Stimulated activated CD4-positive, alpha-beta T cell treated with anti-CD3 and anti-CD28 coated beads, TNF-alpha, amount 100 ng/mL, for 48 hours (primary cell): Measurements from ENCODE around the gene SCN4B.
"Not testable (repeated sequence)": the region's sequence is repeated elsewhere in the genome, so short reads cannot be mapped to it uniquely, and the experiment has no call there.

ENCODE experiments used
- DNase-seq, 3 donors: peaks; one replicate each; pipeline ENCODE4 v3.0.0-alpha.2; 2020; ENCODE audit warnings: low read depth in 3 of 3

SCN4B gene, protein sequence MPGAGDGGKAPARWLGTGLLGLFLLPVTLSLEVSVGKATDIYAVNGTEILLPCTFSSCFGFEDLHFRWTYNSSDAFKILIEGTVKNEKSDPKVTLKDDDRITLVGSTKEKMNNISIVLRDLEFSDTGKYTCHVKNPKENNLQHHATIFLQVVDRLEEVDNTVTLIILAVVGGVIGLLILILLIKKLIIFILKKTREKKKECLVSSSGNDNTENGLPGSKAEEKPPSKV

DNA sequence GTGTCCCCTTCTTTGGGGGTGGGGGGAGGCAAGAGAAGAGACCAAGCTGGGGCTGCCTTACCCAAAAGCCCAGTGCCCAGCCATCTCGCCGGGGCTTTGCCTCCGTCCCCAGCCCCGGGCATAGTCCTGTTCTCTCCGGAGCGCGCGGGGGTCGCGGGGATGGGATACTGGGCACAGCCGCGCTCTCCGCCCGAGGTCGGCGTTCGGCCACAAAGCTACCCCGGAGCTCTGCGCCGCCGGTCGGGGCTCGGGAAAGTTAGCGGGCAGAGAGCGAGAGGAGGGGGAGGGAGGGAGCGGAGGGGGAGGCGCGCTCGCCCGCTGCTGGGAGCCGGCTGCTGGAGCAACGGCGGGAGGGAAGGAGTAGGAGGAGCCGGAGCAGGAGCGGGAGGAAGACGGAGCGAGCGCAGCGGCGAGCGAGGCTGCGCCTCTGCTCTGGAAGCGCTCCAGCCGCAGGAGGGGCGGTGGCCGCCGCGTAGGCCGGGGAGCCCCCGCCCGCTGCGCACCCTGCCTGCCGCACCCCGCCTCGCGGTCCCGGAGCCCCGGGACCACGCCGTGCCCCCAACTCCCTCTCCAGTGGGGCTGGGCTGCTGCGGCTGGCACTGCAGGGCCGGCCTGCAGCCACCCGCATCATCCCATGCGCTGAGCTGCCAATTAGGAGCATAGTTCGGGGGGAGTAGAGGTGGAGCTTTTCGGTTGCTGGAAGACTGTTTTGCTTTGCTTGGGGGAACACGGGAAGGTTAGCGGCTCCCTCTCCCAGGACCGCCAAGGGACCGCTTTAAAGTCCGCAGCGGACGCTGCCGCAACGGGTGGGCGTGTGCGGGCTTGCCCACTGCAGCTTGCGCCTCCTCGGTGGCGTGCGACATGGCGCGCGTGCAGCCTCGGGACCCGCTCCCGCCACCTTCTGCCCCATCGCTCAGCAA lies at the start of gene SCN4B:
TSS of gene SCN4B (minus strand) at position 272 of the 920 bp plus-strand sequence. CDS start at position 122, 150 bp downstream.
- no peak for DNase-seq

DNA sequence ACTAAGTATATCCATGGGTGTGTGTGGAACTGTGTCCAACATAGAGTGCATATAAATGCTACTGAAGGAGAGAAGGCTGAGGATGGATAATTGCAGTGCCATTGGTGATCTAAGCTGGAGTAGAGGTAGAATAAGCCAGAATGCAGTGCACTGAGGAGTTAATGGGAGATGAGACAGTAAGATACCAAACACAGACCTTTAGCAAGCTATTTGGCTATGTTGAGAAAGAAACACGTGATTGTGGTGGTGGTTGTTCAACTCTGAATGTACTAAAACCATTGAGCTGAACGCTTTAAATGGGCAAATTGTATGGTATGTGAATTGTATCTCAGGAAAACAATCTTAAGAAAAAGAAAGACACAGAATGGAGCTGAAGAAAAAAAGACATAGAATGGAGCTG lies 49.3 kb upstream of the SCN4B start:
- no peak for DNase-seq

DNA sequence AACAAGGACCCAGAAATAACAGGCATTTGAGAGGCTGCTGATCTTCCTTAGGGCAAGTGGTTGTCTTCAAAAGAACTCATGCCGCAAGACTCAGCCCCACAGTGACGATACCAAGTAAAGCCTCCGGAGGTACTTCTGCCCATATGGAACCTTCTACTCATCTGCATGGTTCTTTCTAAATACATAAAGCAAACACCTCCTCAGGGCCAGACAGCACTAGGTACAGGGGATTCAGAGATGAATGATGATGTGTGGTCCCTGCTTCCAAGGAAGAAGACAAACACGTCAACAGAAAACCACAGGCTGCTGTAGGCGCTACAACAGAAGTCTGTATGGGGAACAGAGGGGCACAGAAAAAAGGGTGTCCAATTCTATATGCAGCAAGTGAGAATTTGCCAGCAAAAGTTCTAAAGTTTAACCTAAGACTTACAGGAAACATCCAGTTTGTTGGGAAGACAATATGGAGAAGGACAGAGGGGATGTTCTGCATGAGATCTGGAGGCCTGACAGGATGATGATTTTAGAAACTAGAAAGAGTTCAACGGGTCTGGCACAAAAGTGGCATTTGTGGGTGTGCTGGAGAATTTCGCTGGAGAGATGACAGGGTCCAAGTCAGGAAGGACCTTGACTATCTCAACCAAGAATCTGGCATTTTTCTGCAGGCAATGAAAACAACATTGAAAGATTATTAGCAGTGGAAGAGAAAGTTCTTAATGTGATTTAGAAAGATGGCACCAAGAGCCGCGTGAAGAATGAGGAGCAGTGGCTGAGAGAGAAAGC lies 48.5 kb upstream of the SCN4B start:
- DNase-seq: peak in 2 of 3 donors; percentile 49 to 63

DNA sequence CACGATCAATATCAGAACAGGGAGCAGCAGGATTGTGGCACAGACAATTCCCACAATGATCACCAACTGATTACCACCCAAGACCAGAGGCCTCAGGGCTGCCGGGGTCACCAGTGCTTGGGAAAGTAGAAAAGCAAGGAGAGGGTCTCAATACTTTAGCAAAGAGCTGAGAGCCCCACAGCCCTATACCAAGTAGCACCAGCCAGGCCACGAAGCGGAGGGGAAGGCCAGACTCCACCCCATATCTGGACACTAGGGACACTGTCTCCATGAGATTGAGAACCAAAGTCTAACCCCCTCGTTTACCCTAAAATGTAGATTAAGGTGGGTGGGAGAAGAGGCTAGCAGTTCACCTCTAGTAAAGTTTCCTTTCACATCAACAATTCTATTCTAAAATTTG lies 47.9 kb upstream of the SCN4B start:
- no peak for DNase-seq

DNA sequence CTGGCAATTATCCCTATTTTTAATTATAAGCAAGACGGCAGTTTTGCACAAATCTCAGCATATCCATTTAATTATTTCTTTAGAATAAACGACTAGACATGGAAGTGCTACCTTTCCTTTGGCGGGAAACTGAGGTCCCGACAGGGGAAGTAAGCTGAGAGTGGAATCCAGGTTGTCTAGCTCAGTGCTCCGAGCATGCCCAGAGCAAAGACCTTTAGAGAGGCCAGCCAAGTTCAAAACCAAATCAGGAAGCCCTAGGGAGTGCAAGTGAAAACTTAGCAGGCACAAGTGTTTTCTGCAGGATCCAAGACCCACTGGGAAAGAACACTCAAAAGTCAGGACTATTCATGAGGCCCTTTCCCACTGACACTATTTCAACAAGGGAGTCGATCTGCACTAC lies 46.5 kb upstream of the SCN4B start:
- no peak for DNase-seq

DNA sequence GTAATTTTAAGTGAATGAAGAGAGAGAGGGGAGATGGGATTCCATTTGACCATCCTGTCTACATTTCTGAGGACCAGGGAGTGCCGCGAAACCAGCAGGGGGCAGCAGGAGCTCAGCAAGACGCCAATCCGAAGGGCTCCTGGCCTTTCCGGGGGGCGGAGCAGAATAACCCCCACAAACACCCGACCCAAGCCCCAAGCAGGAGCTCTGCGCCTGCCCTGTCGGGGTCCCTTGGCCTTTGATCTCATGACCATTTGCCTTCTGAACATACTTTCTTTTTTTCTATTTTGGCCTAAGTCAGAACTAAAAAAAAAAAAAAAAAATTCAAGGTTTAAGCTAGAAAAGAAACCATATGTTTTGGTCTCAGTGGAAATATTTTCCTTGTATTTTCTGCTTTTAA lies 45.7 kb upstream of the SCN4B start:
- DNase-seq: peak; percentile 67 to 89 (median 71)

DNA sequence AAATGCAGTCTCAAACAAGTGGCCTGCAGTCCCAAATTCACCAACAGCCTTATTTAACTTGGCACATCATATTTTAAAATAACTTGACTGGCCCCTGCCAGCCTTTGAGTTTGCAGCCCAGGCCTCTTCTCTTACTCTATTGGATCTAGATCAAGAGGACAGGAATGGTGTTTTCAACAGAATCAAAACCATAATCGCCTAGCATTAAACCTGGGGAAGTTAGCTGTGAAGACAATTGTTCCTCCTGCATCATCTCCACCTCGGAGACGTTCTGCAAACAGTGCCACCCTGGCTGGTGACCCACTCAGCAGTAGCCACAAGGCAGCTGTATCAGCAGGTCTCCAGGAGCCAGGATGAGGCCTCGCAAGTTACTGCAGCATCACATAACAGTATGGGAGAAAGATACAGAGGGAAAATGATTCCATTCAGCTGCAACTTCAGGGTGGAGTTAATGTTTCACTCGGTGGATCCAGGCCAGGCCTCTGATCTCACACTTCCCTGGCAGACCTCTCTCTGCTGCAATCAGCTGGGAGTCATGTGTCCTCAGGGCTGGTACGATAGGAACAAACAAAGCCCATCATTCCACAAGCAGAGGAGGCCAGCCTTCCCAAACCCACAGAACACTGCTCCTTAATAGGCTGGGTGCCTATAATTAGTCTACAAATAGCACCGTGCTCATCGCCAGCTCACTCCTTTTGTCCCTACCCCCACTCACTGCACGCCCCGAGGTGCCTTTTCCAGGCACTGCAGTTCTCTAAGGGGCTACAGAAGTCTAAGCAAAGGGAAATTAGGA lies 42.4 kb upstream of the SCN4B start:
- DNase-seq: no peak

DNA sequence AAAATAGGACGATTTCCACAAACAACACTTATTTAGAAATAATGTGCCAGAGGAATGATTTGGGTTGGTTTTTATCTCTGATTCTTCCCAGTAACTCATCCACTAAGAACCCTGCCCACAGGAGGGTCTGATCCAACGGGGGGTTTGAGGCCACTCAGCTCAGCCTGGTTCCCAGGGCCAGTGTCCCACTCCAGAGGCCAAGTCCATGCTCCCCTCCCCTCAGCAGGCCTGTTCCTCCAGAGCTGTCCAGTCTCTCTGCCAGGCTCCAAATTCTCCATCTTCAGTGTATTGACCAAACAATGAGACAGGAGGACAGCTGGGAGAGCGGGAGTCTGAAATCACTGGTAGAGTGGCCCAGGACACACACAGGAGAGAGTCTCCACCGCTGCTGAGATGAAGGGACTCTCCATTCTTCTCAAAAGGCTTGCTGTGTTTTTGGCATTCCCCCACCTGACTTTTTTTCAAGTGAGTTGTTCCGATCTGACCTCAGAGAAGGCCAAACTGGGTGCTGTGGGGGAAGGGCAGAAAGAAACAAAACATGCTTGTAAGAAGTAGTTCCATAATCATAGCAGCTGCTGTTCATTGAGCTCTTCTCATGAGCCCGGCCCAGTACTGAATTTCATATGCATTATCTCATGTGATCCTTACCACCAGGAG lies 41.4 kb upstream of the SCN4B start:
- no peak for DNase-seq

DNA sequence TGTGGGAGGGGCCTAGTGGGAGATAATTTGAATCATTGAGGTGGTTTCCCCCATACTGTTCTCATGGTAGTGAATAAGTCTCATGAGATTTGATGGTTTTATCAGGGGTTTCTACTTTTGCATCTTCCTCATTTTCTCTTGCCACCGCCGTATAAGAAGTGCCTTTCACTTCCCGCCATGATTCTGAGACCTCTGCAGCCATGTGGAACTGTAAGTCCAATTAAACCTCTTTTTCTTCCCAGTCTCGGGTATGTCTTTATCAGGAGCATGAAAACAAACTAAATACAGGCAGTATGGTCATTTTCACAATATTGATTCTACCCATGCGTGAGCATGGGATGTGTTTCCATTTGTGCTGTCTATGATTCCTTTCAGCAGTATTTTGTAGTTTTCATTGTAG lies 40.2 kb upstream of the SCN4B start:
- DNase-seq: not testable (repeated sequence)

DNA sequence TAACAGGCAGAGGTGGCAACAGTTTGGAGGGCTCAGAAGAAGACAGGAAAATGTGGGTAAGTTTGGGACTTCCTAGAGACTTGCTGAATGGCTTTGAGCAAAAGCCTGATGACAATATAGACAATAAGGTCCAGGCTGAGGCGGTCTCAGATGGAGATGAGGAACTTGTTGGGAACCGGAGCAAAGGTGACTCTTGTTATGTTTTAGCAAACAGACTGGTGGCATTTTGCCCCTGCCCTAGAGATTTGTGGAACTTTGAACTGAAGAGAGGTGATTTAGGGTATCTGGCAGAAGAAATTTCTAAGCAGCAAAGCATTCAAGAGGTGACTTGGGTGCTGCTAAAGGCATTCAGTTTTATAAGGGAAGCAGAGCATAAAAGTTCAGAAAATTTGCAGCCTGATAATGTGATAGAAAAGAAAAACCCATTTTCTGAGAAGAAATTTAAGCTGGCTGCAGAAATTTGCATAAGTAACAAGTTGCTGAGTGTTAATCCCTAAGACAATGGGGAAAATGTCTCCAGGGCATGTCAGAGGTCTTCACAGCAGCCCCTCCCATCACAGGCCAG lies 38.4 kb upstream of the SCN4B start:
- not testable (repeated sequence) for DNase-seq

DNA sequence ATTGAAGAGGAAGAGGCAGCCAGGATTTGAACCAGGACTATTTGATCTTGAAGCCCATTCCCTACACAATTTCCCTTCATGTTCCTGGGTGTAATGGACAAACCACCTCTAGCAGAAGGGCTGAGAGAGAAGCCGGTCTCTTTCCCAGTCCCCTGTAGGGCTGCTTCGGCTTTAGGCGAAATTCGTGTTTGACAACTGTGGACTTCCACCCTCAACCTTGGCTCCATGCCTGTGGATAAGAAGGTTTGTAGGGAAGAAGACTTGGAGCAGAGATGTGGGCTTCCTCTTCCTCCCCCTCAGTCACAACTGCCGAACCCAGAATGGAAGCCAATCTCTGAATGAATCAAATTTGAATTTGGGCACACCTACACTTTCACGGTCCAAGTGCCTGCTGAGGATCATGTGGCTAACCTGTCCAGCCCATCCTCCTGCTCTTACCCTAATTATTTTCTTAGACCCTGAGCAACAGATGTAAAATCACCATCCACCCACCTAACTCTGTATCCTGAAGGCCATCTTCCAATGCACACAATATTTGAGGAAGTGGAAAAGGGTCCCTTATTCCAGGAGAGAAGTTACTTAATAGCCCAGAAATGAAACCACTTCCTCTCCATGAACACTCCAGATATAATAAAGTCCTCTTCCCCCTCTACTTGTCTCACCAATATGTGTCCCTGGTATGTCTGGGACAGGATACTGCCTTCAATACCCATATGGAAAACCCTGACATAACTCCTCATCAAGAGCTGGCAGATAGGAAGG lies 33.9 kb upstream of the SCN4B start:
- DNase-seq: no peak

DNA sequence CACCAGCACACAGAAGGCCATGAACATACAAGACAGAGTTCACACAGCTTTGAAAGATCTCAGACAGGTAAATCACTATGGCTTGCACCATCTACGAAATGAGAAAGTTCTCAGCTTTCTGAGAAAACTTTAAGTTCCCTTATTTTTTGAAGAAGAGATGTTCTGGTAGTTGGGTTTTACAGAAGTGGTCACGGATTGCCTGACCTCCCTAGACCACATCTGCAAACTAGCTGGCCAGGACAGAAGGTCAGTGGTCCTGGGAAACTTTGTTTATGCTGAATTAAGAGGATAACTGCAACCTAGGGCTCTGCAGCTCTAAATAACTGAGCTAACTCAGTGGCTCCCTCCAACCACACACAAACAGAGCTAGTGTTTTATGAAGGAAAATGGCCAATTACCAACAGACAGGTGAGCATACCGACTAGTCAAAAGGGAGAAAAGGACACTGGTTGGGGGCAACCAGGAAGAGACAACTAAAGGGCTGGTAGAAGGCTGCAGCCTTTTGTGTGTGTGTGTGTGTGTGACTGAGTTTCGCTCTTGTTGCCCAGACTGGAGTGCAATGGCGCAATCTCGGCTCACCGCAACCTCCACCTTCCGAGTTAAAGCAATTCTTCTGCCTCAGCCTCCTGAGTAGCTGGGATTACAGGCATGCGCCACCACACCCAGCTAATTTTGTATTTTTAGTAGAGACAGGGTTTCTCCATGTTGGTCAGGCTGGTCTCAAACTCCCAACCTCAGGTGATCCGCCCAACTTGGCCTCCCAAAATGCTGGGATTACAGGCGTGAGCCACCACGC lies 32.4 kb upstream of the SCN4B start:
- no peak for DNase-seq

DNA sequence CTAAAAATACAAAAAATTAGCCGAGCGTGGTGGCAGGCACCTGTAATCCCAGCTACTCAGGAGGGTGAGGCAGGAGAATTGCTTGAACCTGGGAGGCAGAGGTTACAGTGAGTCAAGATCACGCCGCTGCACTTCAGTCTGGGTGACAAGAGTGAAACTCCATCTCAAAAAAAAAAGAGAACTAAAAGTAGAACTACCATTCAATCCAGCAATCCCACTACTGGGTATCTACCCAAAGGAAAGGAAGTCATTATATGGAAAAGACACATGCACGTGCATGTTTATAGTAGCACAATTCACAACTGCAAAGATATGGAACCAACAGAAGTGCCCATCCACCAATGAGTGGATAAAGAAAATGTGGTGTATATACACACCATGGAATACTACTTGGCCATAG lies 31.1 kb upstream of the SCN4B start:
- DNase-seq: not testable (repeated sequence)

DNA sequence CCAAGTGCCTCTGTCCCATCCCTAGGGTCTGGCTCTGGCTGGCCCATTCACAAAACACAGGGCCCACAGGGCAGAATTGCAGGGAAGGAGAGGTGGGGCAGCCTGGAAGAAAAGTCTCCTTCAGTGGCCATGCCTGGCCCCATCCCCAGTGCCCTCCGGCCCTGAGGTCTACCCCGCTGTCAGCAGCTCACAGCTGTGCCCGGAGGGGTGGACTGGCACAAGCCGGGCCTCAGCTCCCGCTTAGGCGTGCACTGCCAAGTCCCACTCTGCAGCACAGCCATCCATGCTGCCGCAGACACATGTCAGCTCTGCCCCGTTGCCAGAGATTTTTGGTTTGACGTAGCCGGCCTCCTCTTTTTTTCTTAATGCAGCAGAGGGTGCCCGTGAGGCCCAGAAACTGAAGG lies 27.7 kb upstream of the SCN4B start:
- DNase-seq: no peak

DNA sequence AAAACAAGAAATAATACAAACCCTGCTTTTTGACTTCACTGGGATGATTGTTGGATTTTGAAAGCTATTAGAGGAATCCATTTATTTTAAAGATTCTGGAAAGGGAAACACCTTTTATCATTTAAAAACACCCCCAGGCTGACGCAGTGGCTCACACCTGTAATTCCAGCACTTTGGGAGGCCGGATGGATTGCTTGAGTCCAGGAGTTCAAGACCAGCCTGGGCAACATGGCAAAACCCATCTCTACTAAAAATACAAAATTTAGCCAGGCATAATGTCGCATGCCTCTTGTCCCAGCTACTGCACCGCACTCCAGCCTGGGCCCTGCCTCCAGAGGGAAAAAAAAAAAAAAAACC lies 24.1 kb upstream of the SCN4B start:
- no peak for DNase-seq

DNA sequence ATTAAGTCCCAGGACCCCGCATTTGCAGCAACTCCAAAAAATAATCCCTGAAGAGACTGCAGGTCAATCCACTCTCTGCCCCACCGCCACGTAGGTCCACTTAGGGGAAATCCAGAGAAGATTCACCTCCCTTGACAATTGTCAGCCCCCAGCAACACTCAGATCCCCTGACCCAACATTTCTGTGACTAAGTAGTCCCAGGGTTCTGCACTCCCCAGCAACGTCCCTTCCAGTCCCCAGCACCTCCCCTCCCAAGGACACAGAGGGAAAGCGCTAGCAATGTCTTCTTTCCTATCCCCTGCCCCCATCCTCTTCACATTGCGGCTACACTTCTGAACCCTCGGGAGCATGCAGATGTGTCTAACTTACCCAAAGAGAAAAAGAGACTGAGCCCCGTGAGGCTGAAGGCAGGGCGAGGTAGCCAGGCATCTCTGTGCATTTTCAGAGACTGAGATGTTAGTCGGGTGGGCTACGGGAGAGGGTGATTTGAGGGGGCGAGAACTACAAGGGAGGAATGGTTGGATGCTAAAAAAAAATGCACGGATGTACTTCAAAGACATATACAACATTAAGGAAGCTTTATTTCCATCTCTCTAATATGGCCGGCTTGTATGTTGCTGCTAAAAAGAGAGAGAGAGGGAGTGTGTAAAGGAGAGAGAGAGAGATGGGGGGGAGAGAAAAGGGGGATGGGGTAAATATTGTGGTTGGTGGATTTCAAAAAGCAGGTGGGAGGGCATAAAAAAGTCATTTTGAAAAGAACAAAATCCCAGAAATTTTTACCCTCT lies 23.6 kb upstream of the SCN4B start, which contains the start of gene SCN2B:
TSS of gene SCN2B (minus strand) at position 647 of the 785 bp plus-strand sequence. CDS start at position 439, 208 bp downstream.
- no peak for DNase-seq

DNA sequence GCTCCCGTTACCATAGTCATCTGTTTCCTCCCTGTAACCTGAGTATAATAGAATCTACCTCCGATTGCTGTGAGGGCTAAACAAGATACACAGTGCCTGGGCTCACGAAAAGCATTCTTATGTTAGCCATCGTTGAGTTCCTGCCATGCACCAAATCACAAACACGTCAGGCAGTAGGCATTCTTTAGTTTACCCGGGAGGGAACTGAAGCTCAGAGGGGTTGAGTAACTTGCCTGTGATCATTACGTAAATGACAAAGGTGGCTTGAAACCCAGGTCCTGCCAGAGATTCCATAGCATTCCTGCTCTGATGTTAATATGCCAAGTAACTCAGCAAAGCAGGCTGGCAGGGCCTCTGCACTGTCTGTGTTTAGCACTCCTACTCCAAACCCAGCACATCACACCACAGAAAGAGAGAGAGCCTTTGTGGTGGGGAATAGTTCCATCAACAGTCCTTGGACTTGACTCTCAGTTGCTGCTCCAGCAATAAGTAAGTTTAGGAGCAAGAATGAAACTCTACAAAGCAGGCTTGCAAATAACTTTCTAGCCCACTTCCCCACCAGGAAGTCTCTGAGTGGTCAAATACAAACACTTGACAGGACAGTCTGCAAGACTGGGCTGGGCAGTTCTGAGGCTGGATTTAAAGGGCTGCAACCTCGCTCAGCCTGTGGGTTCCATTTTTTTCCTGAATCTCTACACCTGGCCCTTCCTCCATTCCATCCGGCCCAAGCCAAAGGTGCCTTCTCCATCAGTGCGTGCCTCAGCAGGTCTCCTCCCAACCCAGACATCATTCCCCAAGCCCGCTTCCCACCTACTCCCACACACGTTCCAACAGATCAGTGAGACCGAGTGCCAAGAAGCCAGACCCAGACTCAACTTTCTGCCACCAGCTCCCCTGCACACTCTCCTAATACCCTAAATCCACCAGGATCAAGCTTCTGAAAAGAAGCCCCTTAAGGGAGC lies 22.7 kb upstream of the SCN4B start:
- DNase-seq: no peak
